DND-41 (cell line): ENCODE results near the gene ELOVL7.
"Not testable (repeated sequence)": the region's sequence is repeated elsewhere in the genome, so short reads cannot be mapped to it uniquely, and the experiment has no call there.

Experiments used
- ATAC-seq: fragments of 200-7000 bp; cut with Tn5 transposase; 3 replicates; pipeline ENCODE4 v1.9.1; 2021; ENCODE audit warnings: low read depth; ENCODE audit not compliant: insufficient read depth
- DNase-seq: peaks from one replicate; pipeline ENCODE4 v3.0.0-alpha.2; 2020
- H2AFZ ChIP-seq: 2 replicates; pipeline ENCODE4 v1.6.0; 2012; ENCODE audit warnings: low read depth, low read length
- H3K27ac ChIP-seq: 2 replicates; pipeline ENCODE4 v1.5.1; 2012; ENCODE audit warnings: low read length, inconsistent platforms
- H3K27me3 ChIP-seq: fragments of 200-600 bp; sonication (generic); 2 replicates; pipeline ENCODE4 v1.6.0; 2012; ENCODE audit warnings: low read length, mild to moderate bottlenecking, inconsistent platforms; ENCODE audit not compliant: insufficient read depth, poor library complexity
- H3K36me3 ChIP-seq: 2 replicates; pipeline ENCODE4 v1.5.1; 2012; ENCODE audit warnings: low read length, inconsistent platforms; ENCODE audit not compliant: insufficient read depth
- H3K4me1 ChIP-seq: 2 replicates; pipeline ENCODE4 v1.5.1; 2012; ENCODE audit warnings: mild to moderate bottlenecking, low read length; ENCODE audit not compliant: insufficient read depth
- H3K4me2 ChIP-seq: 2 replicates; pipeline ENCODE4 v1.6.0; 2012; ENCODE audit warnings: mild to moderate bottlenecking, moderate library complexity, low read length, inconsistent platforms; ENCODE audit not compliant: insufficient read depth
- H3K4me3 ChIP-seq, 2 experiments: fragments of 200-600 bp in 1 of 2; shearing (Covaris generic) in 1 of 2; 2 replicates each; pipeline ENCODE4 v1.5.1; 2012 to 2016; ENCODE audit warnings: inconsistent platforms in 2 of 2, low read length in 2 of 2, mild to moderate bottlenecking in 2 of 2, low read depth in 1 of 2, moderate library complexity in 1 of 2
- H3K79me2 ChIP-seq: 2 replicates; pipeline ENCODE4 v1.6.0; 2012; ENCODE audit warnings: low read length, inconsistent platforms; ENCODE audit not compliant: insufficient read depth
- H3K9ac ChIP-seq: 2 replicates; pipeline ENCODE4 v1.6.0; 2012; ENCODE audit warnings: low read depth, mild to moderate bottlenecking, inconsistent platforms, low read length, moderate library complexity
- H3K9me3 ChIP-seq: 2 replicates; pipeline ENCODE4 v1.5.1; 2012; ENCODE audit warnings: low read length, moderate library complexity, mild to moderate bottlenecking, inconsistent platforms; ENCODE audit not compliant: insufficient read depth, severe bottlenecking
- H4K20me1 ChIP-seq: 2 replicates; pipeline ENCODE4 v1.6.0; 2012; ENCODE audit warnings: low read length; ENCODE audit not compliant: insufficient read depth
- CTCF ChIP-seq: IDR thresholded peaks from 2 replicates; pipeline ENCODE4 v1.5.1; 2012; ENCODE audit warnings: borderline replicate concordance, low read length, moderate library complexity, mild to moderate bottlenecking; ENCODE audit not compliant: poor library complexity, severe bottlenecking; ENCODE audit errors: extremely low read depth
- EZH2 ChIP-seq: IDR thresholded peaks from 3 replicates; pipeline ENCODE4 v1.6.1; 2012; ENCODE audit warnings: borderline replicate concordance, low read depth, mild to moderate bottlenecking, moderate library complexity, low read length, inconsistent platforms; ENCODE audit not compliant: severe bottlenecking

ELOVL7 gene

GRCh38 chr5:60886158-60886557, 42.1 kb upstream of the ELOVL7 start:
- H3K36me3 ChIP-seq: no peaks in the 10 kb centered on the region; the same call in 1 of the 2 replicates
- no peak overlapping the region for H3K9ac ChIP-seq
- H3K4me2 ChIP-seq: no peak overlapping the region
- DNase-seq (no peak), ATAC-seq (no peak)
- H4K20me1 ChIP-seq: no peaks in the 10 kb centered on the region
- H3K79me2 ChIP-seq: no peaks in the 10 kb centered on the region
- TF ChIP-seq EZH2: no peak
- no peak for TF ChIP-seq CTCF
- H3K9me3 ChIP-seq: no peaks in the 10 kb centered on the region
- H3K4me3 ChIP-seq: no peak overlapping the region
- no peak overlapping the region for H3K27ac ChIP-seq
- no peaks in the 10 kb centered on the region for H3K27me3 ChIP-seq
- H3K4me1 ChIP-seq: no peaks in the 10 kb centered on the region
- H2AFZ ChIP-seq: no peak overlapping the region

DNA sequence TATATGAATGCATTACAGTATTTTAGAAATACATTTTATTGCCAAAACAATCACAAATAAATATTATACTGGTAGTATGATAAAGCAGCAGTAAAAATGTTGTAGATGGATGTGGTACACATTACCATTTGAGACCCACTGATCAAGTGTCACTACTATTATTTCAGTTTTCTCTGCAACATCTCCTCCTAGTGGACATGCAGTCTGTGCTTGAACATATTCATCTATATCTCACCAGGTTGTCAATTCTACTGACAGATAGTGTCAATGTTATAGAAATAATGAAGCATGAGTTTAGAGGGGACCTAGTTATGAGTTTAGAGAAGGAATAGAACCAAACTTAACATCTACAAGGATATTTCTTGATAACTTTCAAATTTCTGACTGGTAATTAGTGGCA, 39.2 kb upstream of the ELOVL7 start:
- ATAC-seq (no peak), DNase-seq (no peak)
- Histone ChIP-seq H3K4me1 (no peaks in the 10 kb centered on the region), H2AFZ (no peak overlapping the region), H3K36me3 (no peaks in the 10 kb centered on the region; the same call in 1 of the 2 replicates), H3K79me2 (no peaks in the 10 kb centered on the region), H3K4me2 (no peak overlapping the region), H3K27me3 (no peaks in the 10 kb centered on the region), H3K9me3 (no peaks in the 10 kb centered on the region), H3K9ac (no peak overlapping the region), H4K20me1 (no peaks in the 10 kb centered on the region), H3K4me3 (no peak overlapping the region), H3K27ac (no peak overlapping the region)
- TF ChIP-seq EZH2 (no peak), CTCF (peak; percentile 29)

DNA sequence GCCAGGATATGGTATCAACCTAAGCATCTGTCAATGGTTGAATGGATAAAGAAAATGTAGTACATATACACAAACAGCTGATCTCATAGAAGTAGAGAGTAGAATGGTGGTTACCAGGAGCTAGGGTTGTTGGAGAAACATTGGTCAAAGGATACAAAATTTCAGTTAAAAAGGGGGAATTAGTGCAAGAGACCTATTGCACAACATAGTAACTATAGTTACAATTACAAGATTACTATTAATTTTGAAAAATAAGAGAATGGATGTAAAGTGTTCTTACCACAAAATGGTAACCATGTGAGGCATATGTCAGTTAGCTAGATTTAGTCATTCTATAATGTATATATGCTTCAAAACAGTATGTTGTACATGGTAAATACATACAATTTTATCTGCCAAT, 28.8 kb upstream of the ELOVL7 start:
- no peaks in the 10 kb centered on the region for H3K4me1 ChIP-seq
- H3K4me3 ChIP-seq: no peak overlapping the region
- H3K9me3 ChIP-seq: peaks cover 10% of the 10 kb centered on the region
- no peaks in the 10 kb centered on the region for H4K20me1 ChIP-seq
- no peak overlapping the region for H2AFZ ChIP-seq
- TF ChIP-seq CTCF (no peak), EZH2 (no peak)
- no peak for ATAC-seq
- H3K36me3 ChIP-seq: no peaks in the 10 kb centered on the region
- DNase-seq: no peak
- H3K79me2 ChIP-seq: no peaks in the 10 kb centered on the region
- no peaks in the 10 kb centered on the region for H3K27me3 ChIP-seq
- no peak overlapping the region for H3K4me2 ChIP-seq
- no peak overlapping the region for H3K27ac ChIP-seq
- no peak overlapping the region for H3K9ac ChIP-seq

- peaks cover 10% of the 10 kb centered on the region for H3K9me3 ChIP-seq
- TF ChIP-seq CTCF (no peak), EZH2 (no peak)
These were observed 26.8 kb upstream of the ELOVL7 start for GRCh38 chr5:60870857-60871256.

DNA sequence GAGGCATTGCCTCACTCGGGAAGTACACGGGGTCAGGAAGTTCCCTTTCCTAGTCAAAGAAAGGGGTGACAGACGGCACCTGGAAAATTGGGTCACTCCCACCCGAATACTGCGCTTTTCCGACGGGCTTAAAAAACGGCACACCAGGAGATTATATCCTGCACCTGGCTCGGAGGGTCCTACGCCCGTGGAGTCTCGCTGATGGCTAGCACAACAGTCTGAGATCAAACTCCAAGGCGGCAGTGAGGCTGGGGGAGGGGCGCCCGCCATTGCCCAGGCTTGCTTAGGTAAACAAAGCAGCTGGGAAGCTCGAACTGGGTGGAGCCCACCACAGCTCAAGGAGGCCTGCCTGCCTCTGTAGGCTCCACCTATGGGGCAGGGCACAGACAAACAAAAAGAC, 16.5 kb upstream of the ELOVL7 start:
- not testable (repeated sequence) for H4K20me1 ChIP-seq, DNase-seq, H3K4me2 ChIP-seq, H3K36me3 ChIP-seq, H3K4me1 ChIP-seq, ATAC-seq, H3K79me2 ChIP-seq, H2AFZ ChIP-seq, H3K4me3 ChIP-seq, H3K27ac ChIP-seq, H3K9me3 ChIP-seq, H3K9ac ChIP-seq, H3K27me3 ChIP-seq

More at GRCh38 chr5:60870857-60871256, 26.8 kb upstream of the ELOVL7 start:
- Histone ChIP-seq H3K27me3 (no peaks in the 10 kb centered on the region), H3K4me2 (no peak overlapping the region), H3K27ac (no peak overlapping the region), H3K4me1 (no peaks in the 10 kb centered on the region), H3K4me3 (no peak overlapping the region), H3K9ac (no peak overlapping the region), H2AFZ (no peak overlapping the region), H3K36me3 (no peaks in the 10 kb centered on the region), H4K20me1 (no peaks in the 10 kb centered on the region), H3K79me2 (no peaks in the 10 kb centered on the region)
- DNase-seq: no peak
- ATAC-seq: no peak
